Liver (tissue), 9 donors: ENCODE results near the gene CBX2. TPM values are rescaled to one million over a fixed set of nuclear protein-coding genes. Genes with fewer than 3 reads are reported as not detected.

ENCODE experiments used
- DNase-seq: peaks from one replicate; pipeline ENCODE4 v3.0.0-alpha.2; 2017; ENCODE audit warnings: low spot score
- H3K27ac ChIP-seq, 2 donors: one replicate each; pipeline ENCODE4 v1.7.0; 2013; ENCODE audit warnings: inconsistent platforms in 2 of 2, low read length in 2 of 2, control low read depth in 1 of 2, low read depth in 1 of 2, mild to moderate bottlenecking in 1 of 2
- H3K27me3 ChIP-seq, 4 donors: one replicate each; pipeline versions ENCODE4 v1.6.1 to v1.7.0; 2013; ENCODE audit warnings: low read length in 3 of 4, inconsistent platforms in 1 of 4, mild to moderate bottlenecking in 1 of 4, moderate library complexity in 1 of 4; ENCODE audit not compliant: control insufficient read depth in 4 of 4, insufficient read depth in 4 of 4
- H3K36me3 ChIP-seq, 4 donors: one replicate each; pipeline versions ENCODE4 v1.6.1 to v1.7.0; 2013; ENCODE audit warnings: low read length in 3 of 4, mild to moderate bottlenecking in 3 of 4, low read depth in 1 of 4, moderate library complexity in 1 of 4; ENCODE audit not compliant: control insufficient read depth in 4 of 4, insufficient read depth in 3 of 4
- H3K4me1 ChIP-seq, 4 donors: one replicate each; pipeline versions ENCODE4 v1.6.1 to v1.7.0; 2013; ENCODE audit warnings: low read length in 3 of 4, mild to moderate bottlenecking in 3 of 4, moderate library complexity in 1 of 4; ENCODE audit not compliant: control insufficient read depth in 4 of 4, insufficient read depth in 4 of 4
- H3K4me3 ChIP-seq, 3 donors: one replicate each; pipeline versions ENCODE4 v1.6.1 to v1.7.0; 2013; ENCODE audit warnings: low read length in 3 of 3, control low read depth in 1 of 3, low read depth in 1 of 3, mild to moderate bottlenecking in 1 of 3
- H3K9ac ChIP-seq, 2 donors: one replicate each; pipeline ENCODE4 v1.7.0; 2013; ENCODE audit warnings: low read length in 2 of 2, mild to moderate bottlenecking in 2 of 2, moderate library complexity in 2 of 2, control low read depth in 1 of 2, low read depth in 1 of 2
- H3K9me3 ChIP-seq, 4 donors: one replicate each; pipeline versions ENCODE4 v1.6.1 to v1.7.0; 2013; ENCODE audit warnings: low read length in 3 of 4; ENCODE audit not compliant: control insufficient read depth in 4 of 4
- ATF3 ChIP-seq: IDR thresholded peaks from 2 replicates; pipeline ENCODE4 v1.6.1; 2016; ENCODE audit warnings: antibody characterized with exemption
- CTCF ChIP-seq: fragments of 150-350 bp; IDR thresholded peaks from 2 replicates; pipeline ENCODE4 v1.5.1; 2017; ENCODE audit warnings: improper control_type of control experiment, low read depth, low read length; ENCODE audit not compliant: missing input control
- EGR1 ChIP-seq, 2 donors: IDR thresholded peaks; 2 replicates each; pipeline ENCODE4 v1.6.1; 2016 to 2018; ENCODE audit warnings: antibody characterized with exemption in 2 of 2, low read depth in 2 of 2
- FOXA1 ChIP-seq: IDR thresholded peaks from 2 replicates; pipeline ENCODE4 v1.6.1; 2016; ENCODE audit warnings: antibody characterized with exemption
- FOXA2 ChIP-seq: IDR thresholded peaks from 2 replicates; pipeline ENCODE4 v1.6.1; 2016; ENCODE audit warnings: antibody characterized with exemption
- GABPA ChIP-seq, 2 donors: IDR thresholded peaks in 1 of 2; conservative IDR thresholded peaks in 1 of 2; 2 replicates each; pipeline ENCODE4 v1.6.1; 2016; ENCODE audit warnings: antibody characterized with exemption in 2 of 2, mild to moderate bottlenecking in 1 of 2, moderate library complexity in 1 of 2
- HNF4A ChIP-seq, 2 donors: conservative IDR thresholded peaks; 2 replicates each; pipeline ENCODE4 v1.6.1; 2016; ENCODE audit warnings: antibody characterized with exemption in 2 of 2, mild to moderate bottlenecking in 2 of 2
- JUND ChIP-seq, 2 donors: IDR thresholded peaks; 2 replicates each; pipeline ENCODE4 v1.6.1; 2016; ENCODE audit warnings: antibody characterized with exemption in 2 of 2
- MAX ChIP-seq: IDR thresholded peaks from 2 replicates; pipeline ENCODE4 v1.6.1; 2016; ENCODE audit warnings: antibody characterized with exemption
- REST ChIP-seq: IDR thresholded peaks from 2 replicates; pipeline ENCODE4 v1.6.1; 2016; ENCODE audit warnings: antibody characterized with exemption, mild to moderate bottlenecking
- RXRA ChIP-seq, 2 donors: IDR thresholded peaks; 2 replicates each; pipeline ENCODE4 v1.6.1; 2017 to 2018; ENCODE audit warnings: antibody characterized with exemption in 2 of 2, mild to moderate bottlenecking in 1 of 2
- TAF1 ChIP-seq: conservative IDR thresholded peaks from 2 replicates; pipeline ENCODE4 v1.6.1; 2016; ENCODE audit warnings: antibody characterized with exemption, mild to moderate bottlenecking
- YY1 ChIP-seq: IDR thresholded peaks from 2 replicates; pipeline ENCODE4 v1.6.1; 2016; ENCODE audit warnings: antibody characterized with exemption, mild to moderate bottlenecking
- ZBTB33 ChIP-seq: IDR thresholded peaks from 2 replicates; pipeline ENCODE4 v1.6.1; 2016; ENCODE audit warnings: antibody characterized with exemption
- WGBS: extraction: QIAGEN DNeasy Blood & Tissue Kit; methylation state at CpG from one replicate; pipeline ENCODE4 v1.1.7; 2013; 5-methylcytosine and 5-hydroxymethylcytosine counted together
- polyA plus RNA-seq, 2 donors: library from polyadenylated mRNA; stranded (reverse) in 1 of 2; unstranded in 1 of 2; fragments of 200-250 nt in 1 of 2; fragments of >200 nt in 1 of 2; fragmentation: Nextera tagmentation in 1 of 2; extraction: Ambion mirVana in 1 of 2; gene quantifications; one replicate each; pipeline versions ENCODE4 v1.2.1 to v1.2.3, GENCODE V29; 2013 to 2015
- total RNA-seq, 2 donors: library from RNA; depleted of rRNA; stranded (reverse); fragments of >200 nt; gene quantifications; one replicate each; pipeline ENCODE4 v1.2.3, GENCODE V29; 2014
- donor health status: healthy.
- donor health status: healthy.
- donor health status: healthy.
- donor health status: healthy.
- donor health status: healthy.

The CBX2 gene
- total and polyA plus RNA-seq, 4 donors: 0.33 to 2.4 (median 0.53) TPM

GRCh38 chr17:79826204-79826680, 48.3 kb downstream of the CBX2 start:
- no peak for DNase-seq
- peaks cover 1 to 9% (median 6%) of the 10 kb centered on the region in 4 donors for H3K4me1 ChIP-seq

More at GRCh38 chr17:79826204-79826680, 48.3 kb downstream of the CBX2 start:
- WGBS: 70% methylated on average over 11 of the region's 11 CpGs
- no peak overlapping the region for H3K4me3 ChIP-seq
- no peaks in the 10 kb centered on the region for H3K9me3 ChIP-seq
- no peak overlapping the region for H3K27ac ChIP-seq
- H3K36me3 ChIP-seq: no peaks in the 10 kb centered on the region
- H3K27me3 ChIP-seq: no peaks in the 10 kb centered on the region
- TF ChIP-seq HNF4A (conservative IDR thresholded peaks at IDR 0.05): no peak
- no peak for TF ChIP-seq JUND (IDR thresholded peaks at IDR 0.05)
- no peak for TF ChIP-seq ZBTB33
- no peak for TF ChIP-seq MAX
- TF ChIP-seq GABPA (IDR thresholded peaks at IDR 0.05 in 1 of 2, conservative IDR thresholded peaks at IDR 0.05 in 1 of 2): no peak
- TF ChIP-seq TAF1: no peak
- no peak for TF ChIP-seq YY1
- no peak for TF ChIP-seq RXRA (IDR thresholded peaks at IDR 0.05)
- TF ChIP-seq EGR1 (IDR thresholded peaks at IDR 0.05; ENCODE audit: low read depth in 2 of 2): no peak
- TF ChIP-seq FOXA2: no peak
- no peak for TF ChIP-seq FOXA1
- no peak for TF ChIP-seq ATF3
- no peak for TF ChIP-seq CTCF
- TF ChIP-seq REST: no peak
- H3K9ac ChIP-seq: no peak overlapping the region
